Measurements from ENCODE around the gene ZNF556. TPM values are rescaled to one million over a fixed set of nuclear protein-coding genes. Genes with fewer than 3 reads are reported as not detected.
"Not testable (repeated sequence)": the region's sequence is repeated elsewhere in the genome, so short reads cannot be mapped to it uniquely, and the experiment has no call there.

Gene ZNF556
- total RNA-seq, 2 donors from 2014 or later: 0.49 TPM; not detected in 1

- no peak for TF ChIP-seq CTCF (IDR thresholded peaks at IDR 0.05)
- H3K36me3 ChIP-seq: no peaks in the 10 kb centered on the region
- H3K27ac ChIP-seq: no peak overlapping the region
- no peak overlapping the region for H3K4me3 ChIP-seq
- peaks cover 3% of the 10 kb centered on the region for H3K9me3 ChIP-seq
- peaks cover 5 to 6% of the 10 kb centered on the region in 2 donors for H3K4me1 ChIP-seq (ENCODE audit: control insufficient read depth in 1 of 2, low read depth in 2 of 2)
- no peaks in the 10 kb centered on the region for H3K27me3 ChIP-seq (replicated peaks; ENCODE audit: insufficient read depth)
- no peak for ATAC-seq (ENCODE audit: insufficient number of reproducible peaks, low FRiP score, low read depth)
- no peak for DNase-seq (ENCODE audit: low spot score)
These were observed 29.6 kb downstream of the ZNF556 start for GRCh38 chr19:2896694-2897093.

- Histone ChIP-seq H3K4me3 (peak within 1 kb of the TSS; percentile 97), H3K4me1 (ENCODE audit: control insufficient read depth in 1 of 2, low read depth in 2 of 2) (peaks cover 6 to 9% of the 10 kb centered on the region in 2 donors), H3K27ac (peak within 1 kb of the TSS; percentile 67 to 74), H3K27me3 (replicated peaks; ENCODE audit: insufficient read depth) (no peaks in the 10 kb centered on the region), H3K9me3 (peaks cover 3% of the 10 kb centered on the region), H3K36me3 (no peaks in the 10 kb centered on the region)
- DNase-seq (ENCODE audit: low spot score) (peak; percentile 99), ATAC-seq (ENCODE audit: insufficient number of reproducible peaks, low FRiP score, low read depth) (peak; percentile 98)
- no peak for TF ChIP-seq CTCF (IDR thresholded peaks at IDR 0.05)
These were observed 33.4 kb downstream of the ZNF556 start, which contains the start of gene ZNF57 for GRCh38 chr19:2900296-2901252. Gene ZNF57, plus strand, starts transcription at chr19:2900928. Its CDS starts 118 bp downstream, at chr19:2901046.

GRCh38 chr19:2902590-2903218 is 35.6 kb downstream of the ZNF556 start:
- ATAC-seq (ENCODE audit: insufficient number of reproducible peaks, low FRiP score, low read depth) (no peak), DNase-seq (ENCODE audit: low spot score) (no peak)
- H3K4me1 ChIP-seq (ENCODE audit: control insufficient read depth in 1 of 2, low read depth in 2 of 2): peaks cover 6 to 9% of the 10 kb centered on the region in 2 donors

GRCh38 chr19:2903326-2903725 is 36.2 kb downstream of the ZNF556 start:
- H3K9me3 ChIP-seq; H3K27ac ChIP-seq; H3K27me3 ChIP-seq (replicated peaks; ENCODE audit: insufficient read depth); H3K36me3 ChIP-seq; ATAC-seq (ENCODE audit: insufficient number of reproducible peaks, low FRiP score, low read depth); DNase-seq (ENCODE audit: low spot score); H3K4me1 ChIP-seq (ENCODE audit: control insufficient read depth in 1 of 2, low read depth in 2 of 2); H3K4me3 ChIP-seq: not testable (repeated sequence)

More at GRCh38 chr19:2902590-2903218, 35.6 kb downstream of the ZNF556 start:
- TF ChIP-seq CTCF (IDR thresholded peaks at IDR 0.05): no peak
- H3K27me3 ChIP-seq (replicated peaks; ENCODE audit: insufficient read depth): no peaks in the 10 kb centered on the region
- no peak overlapping the region for H3K27ac ChIP-seq
- H3K36me3 ChIP-seq: no peaks in the 10 kb centered on the region
- H3K9me3 ChIP-seq: no peaks in the 10 kb centered on the region
- no peak overlapping the region for H3K4me3 ChIP-seq

GRCh38 chr19:2905918-2906519 is 38.9 kb downstream of the ZNF556 start:
- TF ChIP-seq CTCF (IDR thresholded peaks at IDR 0.05): no peak
- Histone ChIP-seq H3K4me1 (ENCODE audit: control insufficient read depth in 1 of 2, low read depth in 2 of 2) (peaks cover 6 to 9% of the 10 kb centered on the region in 2 donors), H3K9me3 (no peaks in the 10 kb centered on the region), H3K4me3 (no peak overlapping the region), H3K27ac (no peak overlapping the region), H3K27me3 (replicated peaks; ENCODE audit: insufficient read depth) (no peaks in the 10 kb centered on the region), H3K36me3 (no peaks in the 10 kb centered on the region)
- ATAC-seq (ENCODE audit: insufficient number of reproducible peaks, low FRiP score, low read depth) (no peak), DNase-seq (ENCODE audit: low spot score) (no peak)

All from thoracic aorta (tissue), 2 donors.